ENCODE results near the gene DUSP23. TPM values are rescaled to one million over a fixed set of nuclear protein-coding genes. Genes with fewer than 3 reads are reported as not detected.
A peak's percentile ranks its signal among the peaks of the same experiment; 100 is the strongest.

DUSP23 gene
- total RNA-seq = 35.5 TPM

GRCh38 chr1:159780583-159781582 is at the start of gene DUSP23:
TSS of gene DUSP23 (plus strand) at chr1:159780962. CDS start at chr1:159781101, 139 bp downstream.
- peak; percentile 99 for DNase-seq (ENCODE audit: low spot score)
- ATAC-seq = peak; percentile 91

GRCh38 chr1:159737238-159737916 is 43.4 kb upstream of the DUSP23 start:
- ATAC-seq (no peak), DNase-seq (ENCODE audit: low spot score) (no peak)

GRCh38 chr1:159743651-159744410 is 36.9 kb upstream of the DUSP23 start:
- no peak for ATAC-seq
- no peak for DNase-seq (ENCODE audit: low spot score)

- no peak for ATAC-seq
Measured at GRCh38 chr1:159746666-159747065, 34.1 kb upstream of the DUSP23 start.

GRCh38 chr1:159748370-159748769 is 32.4 kb upstream of the DUSP23 start:
- ATAC-seq (no peak), DNase-seq (ENCODE audit: low spot score) (no peak)

More at GRCh38 chr1:159746666-159747065, 34.1 kb upstream of the DUSP23 start:
- no peak for DNase-seq (ENCODE audit: low spot score)

GRCh38 chr1:159749630-159750029 is 31.1 kb upstream of the DUSP23 start:
- DNase-seq (ENCODE audit: low spot score) (no peak), ATAC-seq (no peak)

GRCh38 chr1:159750621-159751020 is 30.1 kb upstream of the DUSP23 start:
- no peak for DNase-seq (ENCODE audit: low spot score)
- no peak for ATAC-seq

- ATAC-seq = no peak
Measured at GRCh38 chr1:159751031-159751430, 29.7 kb upstream of the DUSP23 start.

GRCh38 chr1:159752135-159752580 is 28.6 kb upstream of the DUSP23 start:
- DNase-seq (ENCODE audit: low spot score) = peak; percentile 95

More at GRCh38 chr1:159751031-159751430, 29.7 kb upstream of the DUSP23 start:
- DNase-seq (ENCODE audit: low spot score) = no peak

GRCh38 chr1:159753386-159753785 is 27.4 kb upstream of the DUSP23 start:
- ATAC-seq (peak; percentile 56), DNase-seq (ENCODE audit: low spot score) (peak; percentile 84)

More at GRCh38 chr1:159752135-159752580, 28.6 kb upstream of the DUSP23 start:
- peak; percentile 77 for ATAC-seq

- DNase-seq (ENCODE audit: low spot score) (no peak), ATAC-seq (peak; percentile 45)
Measured at GRCh38 chr1:159755451-159756007, 25.2 kb upstream of the DUSP23 start.

GRCh38 chr1:159756397-159756796 is 24.4 kb upstream of the DUSP23 start:
- peak; percentile 28 for ATAC-seq

GRCh38 chr1:159763686-159764085 is 17.1 kb upstream of the DUSP23 start:
- DNase-seq (ENCODE audit: low spot score) (no peak), ATAC-seq (no peak)

More at GRCh38 chr1:159756397-159756796, 24.4 kb upstream of the DUSP23 start:
- DNase-seq (ENCODE audit: low spot score) = peak; percentile 52

GRCh38 chr1:159765806-159766205 is 15.0 kb upstream of the DUSP23 start:
- ATAC-seq (peak; percentile 100), DNase-seq (ENCODE audit: low spot score) (peak; percentile 71)

GRCh38 chr1:159771127-159771895 is 9.5 kb upstream of the DUSP23 start:
- ATAC-seq (no peak), DNase-seq (ENCODE audit: low spot score) (no peak)

- DNase-seq (ENCODE audit: low spot score) (no peak), ATAC-seq (no peak)
Measured at GRCh38 chr1:159774465-159774864, 6.3 kb upstream of the DUSP23 start.

- DNase-seq (ENCODE audit: low spot score) (no peak), ATAC-seq (peak; percentile 37)
Measured at GRCh38 chr1:159775716-159776115, 5.0 kb upstream of the DUSP23 start.

GRCh38 chr1:159778266-159778665 is 2.5 kb upstream of the DUSP23 start:
- DNase-seq (ENCODE audit: low spot score) = no peak
- no peak for ATAC-seq

GRCh38 chr1:159779403-159779851 is 1.3 kb upstream of the DUSP23 start:
- no peak for DNase-seq (ENCODE audit: low spot score)
- ATAC-seq = no peak

Data from left lobe of liver (tissue), 2 donors.